H1 (cell line): Measurements from ENCODE around the gene AGER. TPM values are rescaled to one million over a fixed set of nuclear protein-coding genes. Genes with fewer than 3 reads are reported as not detected.

ENCODE experiments used
- CTCF ChIA-PET: fragments of 300-600 bp; sonication (Branson Sonifier 250); formaldehyde crosslinking; loops from one replicate; lab custom pipeline; 2021; ENCODE audit not compliant: partially characterized antibody; lab: Charles Lee
- POLR2A ChIA-PET: fragments of 300-600 bp; sonication (Branson Sonifier 250); formaldehyde crosslinking; loops from one replicate; lab custom pipeline; 2021; ENCODE audit warnings: inconsistent platforms; ENCODE audit not compliant: partially characterized antibody; lab: Charles Lee
- DNase-seq, 2 experiments: peaks; one replicate each; pipeline versions ENCODE4 v3.0.0 to v3.0.0-alpha.2; 2010 to 2022; ENCODE audit warnings: low spot score in 2 of 2, low read depth in 1 of 2, mixed read lengths in 1 of 2
- FAIRE-seq: peaks from 2 replicates; lab custom pipeline; 2011; peaks lifted over from hg19 to GRCh38; lab: Jason Lieb, UNC
- H2AFZ ChIP-seq: 2 replicates; pipeline ENCODE4 v1.8.1; 2012; ENCODE audit warnings: low read length, inconsistent platforms
- H2AK5ac ChIP-seq: 2 replicates; pipeline ENCODE4 v1.6.1; 2013; ENCODE audit warnings: low read depth, low read length
- H2BK120ac ChIP-seq: replicated peaks from 2 replicates; pipeline ENCODE3; 2013; ENCODE audit warnings: low read depth, low read length, inconsistent platforms
- H2BK12ac ChIP-seq: 2 replicates; pipeline ENCODE4 v1.6.1; 2013; ENCODE audit warnings: low read depth, low read length
- H2BK15ac ChIP-seq: 2 replicates; pipeline ENCODE4 v1.6.1; 2013; ENCODE audit warnings: low read length
- H2BK20ac ChIP-seq: 2 replicates; pipeline ENCODE4 v1.6.1; 2013; ENCODE audit warnings: low read length
- H2BK5ac ChIP-seq: 2 replicates; pipeline ENCODE4 v1.6.1; 2013; ENCODE audit warnings: low read depth, low read length
- H3K14ac ChIP-seq: 2 replicates; pipeline ENCODE4 v1.6.1; 2013; ENCODE audit warnings: inconsistent platforms; ENCODE audit not compliant: insufficient read length
- H3K18ac ChIP-seq: 2 replicates; pipeline ENCODE4 v1.6.1; 2013; ENCODE audit warnings: low read length; ENCODE audit errors: extremely low read depth
- H3K23ac ChIP-seq: 2 replicates; pipeline ENCODE4 v1.6.1; 2013; ENCODE audit warnings: inconsistent platforms; ENCODE audit not compliant: insufficient read length
- H3K23me2 ChIP-seq: 2 replicates; pipeline ENCODE4 v1.6.1; 2013; ENCODE audit warnings: low read depth, low read length
- H3K27ac ChIP-seq: 2 replicates; pipeline ENCODE4 v1.6.1; 2011; ENCODE audit warnings: low read depth, low read length, inconsistent platforms
- H3K27me3 ChIP-seq, 4 experiments: replicated peaks in 1 of 4; 1 replicate in 1 of 4; 2 replicates in 3 of 4; pipeline versions ENCODE4 v1.6.1 to v1.8.1; 2011 to 2013; ENCODE audit warnings: low read length in 3 of 4, mild to moderate bottlenecking in 3 of 4, inconsistent platforms in 2 of 4, mixed read lengths in 2 of 4, moderate library complexity in 1 of 4; ENCODE audit not compliant: control insufficient read depth in 3 of 4, insufficient read depth in 3 of 4; ENCODE audit errors: extremely low read depth in 1 of 4
- H3K36me3 ChIP-seq, 4 experiments: 2 replicates each; pipeline versions ENCODE4 v1.6.1 to v1.8.1; 2011 to 2013; ENCODE audit warnings: mild to moderate bottlenecking in 4 of 4, low read length in 3 of 4, moderate library complexity in 2 of 4, control low read depth in 1 of 4, inconsistent platforms in 1 of 4; ENCODE audit not compliant: insufficient read depth in 4 of 4, control insufficient read depth in 2 of 4
- H3K4ac ChIP-seq: replicated peaks from 2 replicates; pipeline ENCODE3; 2013; ENCODE audit warnings: low read length, low read depth, mixed read lengths, inconsistent platforms; ENCODE audit not compliant: insufficient read length
- H3K4me1 ChIP-seq, 4 experiments: replicated peaks in 1 of 4; 1 replicate in 1 of 4; 2 replicates in 3 of 4; pipeline versions ENCODE4 v1.6.1 to v1.8.1; 2011 to 2013; ENCODE audit warnings: low read length in 3 of 4, inconsistent platforms in 2 of 4, mixed read lengths in 1 of 4; ENCODE audit not compliant: insufficient read depth in 4 of 4, control insufficient read depth in 3 of 4
- H3K4me2 ChIP-seq, 2 experiments: 2 replicates each; pipeline versions ENCODE4 v1.6.1 to v1.8.1; 2011 to 2013; ENCODE audit warnings: low read depth in 2 of 2, low read length in 2 of 2, control low read depth in 1 of 2, inconsistent platforms in 1 of 2, mild to moderate bottlenecking in 1 of 2; ENCODE audit not compliant: insufficient read depth in 1 of 2
- H3K4me3 ChIP-seq, 4 experiments: fragments of 200-600, 300-600 bp in 1 of 4; sonication (generic), shearing (Covaris generic), sonication (Bioruptor Twin) in 1 of 4; 2 replicates each; pipeline versions ENCODE4 v1.5.1 to v1.8.1; 2011 to 2016; ENCODE audit warnings: low read length in 4 of 4, low read depth in 3 of 4, control low read depth in 2 of 4, inconsistent platforms in 2 of 4, mild to moderate bottlenecking in 2 of 4, mixed read lengths in 1 of 4, moderate library complexity in 1 of 4; ENCODE audit not compliant: insufficient read depth in 2 of 4; ENCODE audit errors: extremely low read depth in 1 of 4
- H3K56ac ChIP-seq: replicated peaks from 2 replicates; pipeline ENCODE3; 2013; ENCODE audit warnings: low read depth, mild to moderate bottlenecking, mixed read lengths, low read length, inconsistent platforms; ENCODE audit not compliant: insufficient read length
- H3K79me1 ChIP-seq: 2 replicates; pipeline ENCODE4 v1.6.1; 2013; ENCODE audit warnings: low read depth, low read length, control low read depth
- H3K79me2 ChIP-seq, 2 experiments: 2 replicates each; pipeline versions ENCODE4 v1.6.1 to v1.8.1; 2012 to 2013; ENCODE audit warnings: low read length in 2 of 2, mild to moderate bottlenecking in 2 of 2, inconsistent platforms in 1 of 2; ENCODE audit not compliant: insufficient read depth in 2 of 2, control insufficient read depth in 1 of 2
- H3K9ac ChIP-seq, 4 experiments: replicated peaks in 1 of 4; 1 replicate in 1 of 4; 2 replicates in 3 of 4; pipeline versions ENCODE4 v1.6.1 to v1.8.1; 2011 to 2013; ENCODE audit warnings: low read depth in 3 of 4, low read length in 3 of 4, control low read depth in 2 of 4, mild to moderate bottlenecking in 2 of 4, moderate library complexity in 2 of 4, inconsistent platforms in 1 of 4; ENCODE audit errors: extremely low read depth in 1 of 4
- H3K9me3 ChIP-seq, 2 experiments: 2 replicates each; pipeline versions ENCODE4 v1.6.1 to v1.8.1; 2012 to 2013; ENCODE audit warnings: mild to moderate bottlenecking in 2 of 2, moderate library complexity in 2 of 2, control low read depth in 1 of 2, inconsistent platforms in 1 of 2, low read depth in 1 of 2, low read length in 1 of 2, mixed read lengths in 1 of 2; ENCODE audit not compliant: insufficient read depth in 2 of 2
- H4K20me1 ChIP-seq, 2 experiments: replicated peaks in 1 of 2; 2 replicates each; pipeline versions ENCODE3 to v1.8.1; 2011 to 2013; ENCODE audit warnings: inconsistent platforms in 2 of 2, low read length in 2 of 2, mild to moderate bottlenecking in 1 of 2; ENCODE audit not compliant: insufficient read depth in 2 of 2, control insufficient read depth in 1 of 2
- H4K5ac ChIP-seq: 2 replicates; pipeline ENCODE4 v1.6.1; 2013; ENCODE audit warnings: low read length, low read depth, mixed read lengths, inconsistent platforms; ENCODE audit not compliant: insufficient read length
- H4K8ac ChIP-seq: 2 replicates; pipeline ENCODE4 v1.8.0; 2013; ENCODE audit warnings: mild to moderate bottlenecking, moderate library complexity, low read length, inconsistent platforms; ENCODE audit not compliant: insufficient read depth; ENCODE audit errors: extremely low read depth
- H4K91ac ChIP-seq: replicated peaks from 2 replicates; pipeline ENCODE3; 2013; ENCODE audit warnings: low read length, mixed read lengths, inconsistent platforms; ENCODE audit not compliant: insufficient read length
- ASH2L ChIP-seq: fragments of 200-600, 300-600 bp; sonication (generic); IDR thresholded peaks from one replicate; pipeline ENCODE4 v1.7.1; 2017; ENCODE audit warnings: low read length
- CTCF ChIP-seq, 3 experiments: IDR thresholded peaks; 1 replicate in 2 of 3; 2 replicates in 1 of 3; pipeline versions ENCODE4 v1.5.1 to v1.6.1; 2011; ENCODE audit warnings: low read length in 3 of 3, mild to moderate bottlenecking in 3 of 3, inconsistent platforms in 2 of 3, low read depth in 1 of 3, moderate library complexity in 1 of 3; ENCODE audit not compliant: insufficient read depth in 1 of 3; ENCODE audit errors: control extremely low read depth in 1 of 3
- EGR1 ChIP-seq: IDR thresholded peaks from 2 replicates; pipeline ENCODE4 v1.6.1; 2011; ENCODE audit warnings: low read depth, low read length, borderline replicate concordance
- KDM4A ChIP-seq: IDR thresholded peaks from one replicate; pipeline ENCODE4 v1.7.1; 2012; ENCODE audit warnings: low read depth, mild to moderate bottlenecking, moderate library complexity, low read length, inconsistent platforms; ENCODE audit not compliant: severe bottlenecking
- NANOG ChIP-seq: IDR thresholded peaks from 2 replicates; pipeline ENCODE4 v1.6.1; 2011; ENCODE audit warnings: low read length, low read depth, mild to moderate bottlenecking, inconsistent platforms; ENCODE audit not compliant: insufficient read depth, poor library complexity, severe bottlenecking
- POLR2AphosphoS5 ChIP-seq: IDR thresholded peaks from 2 replicates; pipeline ENCODE4 v1.6.1; 2011; ENCODE audit warnings: low read depth, low read length
- POU5F1 ChIP-seq: IDR thresholded peaks from 2 replicates; pipeline ENCODE4 v1.6.1; 2011; ENCODE audit warnings: low read depth, mild to moderate bottlenecking, low read length, moderate library complexity
- SIN3A ChIP-seq, 2 experiments: IDR thresholded peaks in 1 of 2; conservative IDR thresholded peaks in 1 of 2; 2 replicates each; pipeline ENCODE4 v1.6.1; 2011 to 2012; ENCODE audit warnings: low read length in 2 of 2, improper control_type of control experiment in 1 of 2, low read depth in 1 of 2, mild to moderate bottlenecking in 1 of 2
- SP1 ChIP-seq: IDR thresholded peaks from 2 replicates; pipeline ENCODE4 v1.6.1; 2011; ENCODE audit warnings: low read depth, low read length
- ZNF274 ChIP-seq: IDR thresholded peaks from 2 replicates; pipeline ENCODE4 v1.7.0; 2012; ENCODE audit warnings: low read length, borderline replicate concordance; ENCODE audit errors: extremely low read depth
- WGBS, 2 experiments: shearing (Covaris generic) in 1 of 2; methylation state at CpG; one replicate each; pipeline versions ENCODE4 v1.1.6 to v1.1.7; 2013 to 2015; ENCODE audit warnings: low lambda C conversion rate in 2 of 2, mixed read lengths in 2 of 2, inconsistent platforms in 1 of 2, low coverage in 1 of 2, missing lambda C conversion rate in 1 of 2; ENCODE audit not compliant: insufficient replicate concordance in 2 of 2, insufficient coverage in 1 of 2, insufficient read length in 1 of 2; ENCODE audit errors: extremely low coverage in 1 of 2, missing lambda C conversion rate in 1 of 2; 5-methylcytosine and 5-hydroxymethylcytosine counted together
- polyA plus RNA-seq, 7 experiments: library from polyadenylated mRNA; depleted of rRNA in 3 of 7; stranded (reverse) in 5 of 7; unstranded in 2 of 7; fragments of >200 nt in 5 of 7; fragments of 200-250 nt in 2 of 7; gene quantifications; 1 replicate in 5 of 7; 2 replicates in 1 of 7; 4 replicates in 1 of 7; pipeline versions ENCODE4 v1.2.1 to v1.2.3, GENCODE V29; 2011 to 2013; ENCODE audit warnings: missing spikeins in 2 of 7, mixed read lengths in 2 of 7
- total RNA-seq: library from RNA; stranded (reverse); fragmentation: NEBNext Ultra II Directional; extraction: Animal tissue kit (Norgen Biotek cat#: 25700); gene quantifications from 2 replicates; pipeline ENCODE4 v1.2.1, GENCODE V29; 2021

The AGER gene
- total and polyA plus RNA-seq, 2 of the 8 experiments (the other 6 are each of a cell fraction or from before 2014, with no cell fraction given) = 3.8 to 10.9 TPM

- Histone ChIP-seq H3K4me1 (peaks cover 8 to 40% (median 24%) of the 10 kb centered on the region in 4 experiments), H3K9ac (peak overlapping the region in 2 of 4 experiments; percentile 94 to 98; a peak in 3 of 7 replicates)
- TF ChIP-seq NANOG = peak; percentile 22
- no peak for TF ChIP-seq POU5F1
- TF ChIP-seq CTCF (IDR thresholded peaks at IDR 0.05; ENCODE audit: control extremely low read depth in 1 of 3, insufficient read depth in 1 of 3, low read depth in 1 of 3, low read length in 3 of 3) = peak in 2 of 3 experiments; percentile 21 to 66; a peak in 2 of 4 replicates
- TF ChIP-seq ASH2L = no peak
- TF ChIP-seq SP1 = no peak; the same call in none of the 2 replicates
- 0 out of 2 replicates have a peak, but pooled peaks have one; percentile 91 for TF ChIP-seq EGR1
- no peak for TF ChIP-seq KDM4A
- TF ChIP-seq POLR2AphosphoS5 = no peak
- no peak for TF ChIP-seq ZNF274
- TF ChIP-seq SIN3A (conservative IDR thresholded peaks at IDR 0.05 in 1 of 2, IDR thresholded peaks at IDR 0.05 in 1 of 2; ENCODE audit: low read depth in 1 of 2, low read length in 2 of 2) = peak in 1 of 2 experiments; percentile 53; a peak in 2 of 4 replicates
Observed at GRCh38 chr6:32195652-32195901, 11.5 kb upstream of the AGER start.

More at GRCh38 chr6:32195652-32195901, 11.5 kb upstream of the AGER start:
- Histone ChIP-seq H3K23me2 (peaks cover 7% of the 10 kb centered on the region; the same call in 1 of the 2 replicates), H3K4ac (no peak overlapping the region), H3K36me3 (no peaks in the 10 kb centered on the region), H3K4me3 (peak overlapping the region in 3 of 4 experiments; percentile 66 to 97 (median 79); a peak in 6 of 8 replicates), H3K18ac (no peak overlapping the region), H4K20me1 (no peaks in the 10 kb centered on the region), H3K79me2 (no peaks in the 10 kb centered on the region; a peak in 1 of 4 replicates), H2AFZ (no peak overlapping the region), H2AK5ac (no peak overlapping the region), H2BK20ac (no peak overlapping the region), H3K4me2 (peak overlapping the region; percentile 89 to 97; a peak in 3 of 4 replicates), H2BK120ac (no peak overlapping the region), H4K91ac (no peak overlapping the region), H3K9me3 (no peaks in the 10 kb centered on the region), H3K56ac (no peak overlapping the region), H2BK5ac (peak overlapping the region; percentile 98), H3K14ac (no peak overlapping the region), H3K27ac (peak overlapping the region; percentile 86; the same call in 1 of the 2 replicates), H4K8ac (no peak overlapping the region), H3K79me1 (no peaks in the 10 kb centered on the region; the same call in 1 of the 2 replicates), H2BK15ac (no peak overlapping the region), H3K27me3 (no peaks in the 10 kb centered on the region), H3K23ac (no peak overlapping the region), H4K5ac (no peak overlapping the region), H2BK12ac (no peak overlapping the region)
- no peak for FAIRE-seq
- ChIA-PET POLR2A (interaction anchor here (0.6 to 13.3 kb wide), 17 partner anchors 10 to 776 kb away, joined by 3 to 194 read pairs (median 4); partner anchors contain the start of genes AGPAT1, ATF6B, DXO and FKBPL), CTCF (interaction anchor here (0.6 to 1.3 kb wide), 9 partner anchors 16 to 521 kb away, joined by 3 to 5 read pairs (median 3); partner anchors contain the start of gene PRRT1)
- 0% methylated on average over 12 of the region's 25 CpGs; no CpG with 5 or more reads in 1 of the 2 experiments for WGBS, 2 experiments
- peak; percentile 100 for DNase-seq
